GM12878 (cell line): ENCODE measurements around the gene ENOX1. TPM values are rescaled to one million over a fixed set of nuclear protein-coding genes. Genes with fewer than 3 reads are reported as not detected.

ENCODE experiments used
- ATAC-seq: fragments of 200-7000 bp; cut with Tn5 transposase; 3 replicates; pipeline ENCODE4 v1.9.1; 2020; ENCODE audit warnings: mild to moderate bottlenecking, moderate library complexity
- BruUV-seq: library from RNA; stranded (reverse); fragments of 400-500 nt; replicated peaks from 2 replicates; lab custom pipeline; 2021; lab: Mats Ljungman, UMichigan
- CTCF ChIA-PET: fragments of 300-600 bp; sonication (Branson Sonifier 250); formaldehyde crosslinking; extraction: SDS; loops from one replicate; lab custom pipeline; 2021; ENCODE audit warnings: inconsistent platforms; lab: Yijun Ruan, JAX
- POLR2A ChIA-PET: fragments of 350-600 bp; formaldehyde crosslinking; extraction: SDS; loops from one replicate; lab custom pipeline; 2021; ENCODE audit warnings: inconsistent platforms; lab: Charles Lee
- RAD21 ChIA-PET: fragments of 300-600 bp; sonication (Branson Sonifier 250); formaldehyde crosslinking; loops from one replicate; lab custom pipeline; 2023; ENCODE audit warnings: antibody characterized with exemption; ENCODE audit not compliant: unreplicated experiment; lab: Charles Lee
- SMC1A ChIA-PET: fragments of 300-600 bp; sonication (Branson Sonifier 250); formaldehyde crosslinking; loops from one replicate; lab custom pipeline; 2023; ENCODE audit not compliant: unreplicated experiment, uncharacterized antibody; lab: Charles Lee
- DNase-seq: peaks from one replicate; pipeline ENCODE4 v3.0.0-alpha.2; 2011; ENCODE audit warnings: low read depth, low spot score
- FAIRE-seq: peaks from 3 replicates; lab custom pipeline; 2011; peaks lifted over from hg19 to GRCh38; lab: Jason Lieb, UNC
- H2AFZ ChIP-seq: 2 replicates; pipeline ENCODE4 v1.6.0; 2011; ENCODE audit warnings: low read depth, low read length, control low read depth; ENCODE audit not compliant: control insufficient read depth
- H3K27ac ChIP-seq: 2 replicates; pipeline ENCODE4 v1.5.1; 2011; ENCODE audit warnings: control low read depth; ENCODE audit not compliant: control insufficient read depth, insufficient read depth
- H3K27me3 ChIP-seq, 2 experiments: replicated peaks in 1 of 2; 2 replicates each; pipeline versions ENCODE4 v1.6.0 to v1.6.1; 2011; ENCODE audit warnings: low read length in 1 of 2; ENCODE audit not compliant: control insufficient read depth in 2 of 2, insufficient read depth in 2 of 2
- H3K36me3 ChIP-seq, 2 experiments: 2 replicates each; pipeline ENCODE4 v1.5.1; 2011; ENCODE audit warnings: low read length in 1 of 2; ENCODE audit not compliant: control insufficient read depth in 2 of 2, insufficient read depth in 2 of 2
- H3K4me1 ChIP-seq: 2 replicates; pipeline ENCODE4 v1.6.1; 2011; ENCODE audit warnings: mild to moderate bottlenecking, low read length, moderate library complexity, mixed read lengths; ENCODE audit not compliant: control insufficient read depth, insufficient read depth
- H3K4me2 ChIP-seq: 2 replicates; pipeline ENCODE4 v1.6.0; 2011; ENCODE audit warnings: control low read depth; ENCODE audit not compliant: control insufficient read depth, insufficient read depth
- H3K4me3 ChIP-seq: fragments of 200-600 bp; sonication (generic); 2 replicates; pipeline ENCODE4 v1.5.1; 2016
- H3K79me2 ChIP-seq: 2 replicates; pipeline ENCODE4 v1.6.0; 2011; ENCODE audit warnings: low read length; ENCODE audit not compliant: control insufficient read depth, insufficient read depth
- H3K9ac ChIP-seq: 2 replicates; pipeline ENCODE4 v1.8.0; 2011; ENCODE audit warnings: low read length, control low read depth, mixed read lengths; ENCODE audit not compliant: control insufficient read depth, insufficient read depth
- H3K9me3 ChIP-seq: replicated peaks from 3 replicates; pipeline ENCODE4 v1.5.1; 2011; ENCODE audit warnings: mild to moderate bottlenecking, low read length; ENCODE audit not compliant: control insufficient read depth, insufficient read depth
- H4K20me1 ChIP-seq: 2 replicates; pipeline ENCODE4 v1.6.0; 2011; ENCODE audit not compliant: control insufficient read depth, insufficient read depth
- CEBPB ChIP-seq, 2 experiments: fragments of 150-350 bp in 1 of 2; IDR thresholded peaks; 2 replicates each; pipeline ENCODE4 v1.6.1; 2012 to 2014; ENCODE audit warnings: low read depth in 2 of 2, low read length in 2 of 2, borderline replicate concordance in 1 of 2, inconsistent platforms in 1 of 2
- ESRRA ChIP-seq: IDR thresholded peaks from 2 replicates; pipeline ENCODE4 v1.6.1; 2012; ENCODE audit warnings: mild to moderate bottlenecking, low read length, improper control_type of control experiment
- HDAC6 ChIP-seq: fragments of 200-600 bp; sonication (generic); IDR thresholded peaks from one replicate; pipeline ENCODE4 v1.8.0; 2017; ENCODE audit warnings: antibody characterized with exemption; ENCODE audit not compliant: unreplicated experiment
- RB1 ChIP-seq: fragments of 450-650 bp; formaldehyde crosslinking; IDR thresholded peaks from 2 replicates; pipeline ENCODE4 v1.6.1; 2017; ENCODE audit warnings: mild to moderate bottlenecking, borderline replicate concordance
- TARDBP ChIP-seq: IDR thresholded peaks from 2 replicates; pipeline ENCODE4 v1.6.1; 2016; ENCODE audit warnings: borderline replicate concordance
- TCF7 ChIP-seq: IDR thresholded peaks from 2 replicates; pipeline ENCODE4 v1.6.1; 2014; ENCODE audit warnings: antibody characterized with exemption, borderline replicate concordance
- ZBED1 ChIP-seq: IDR thresholded peaks from 2 replicates; pipeline ENCODE4 v1.6.1; 2016; ENCODE audit warnings: borderline replicate concordance
- WGBS: methylation state at CpG from one replicate; pipeline ENCODE4 v1.1.6; 2016; ENCODE audit warnings: low lambda C conversion rate; ENCODE audit not compliant: insufficient replicate concordance, insufficient coverage; ENCODE audit errors: missing lambda C conversion rate; 5-methylcytosine and 5-hydroxymethylcytosine counted together
- in situ Hi-C: fragments of 300-500 bp; cut with MboI; formaldehyde crosslinking; loops from 9 replicates; pipeline ENCODE4 v1.14.3; 2018; ENCODE audit warnings: mixed read lengths
- intact Hi-C: fragments of 100-400 bp; cut with micrococcal nuclease; formaldehyde crosslinking; loops from one replicate; pipeline ENCODE4 v1.14.2; 2022; ENCODE audit not compliant: unreplicated experiment
- polyA plus RNA-seq, 11 experiments: library from polyadenylated mRNA; depleted of rRNA in 4 of 11; unstranded in 6 of 11; stranded (reverse) in 5 of 11; fragments of >200 nt; fragmentation: Nextera tagmentation in 4 of 11; fragmentation: Illumina TruSeq in 1 of 11; extraction: Ambion mirVana in 4 of 11; extraction: Trizol in 1 of 11; gene quantifications; 1 replicate in 1 of 11; 2 replicates in 10 of 11; pipeline versions ENCODE4 v1.2.1 to v1.2.3, GENCODE V29; 2011 to 2016; ENCODE audit warnings: inconsistent platforms in 2 of 11, missing spikeins in 2 of 11, low read depth in 1 of 11
- total RNA-seq, 4 experiments: library from RNA; depleted of rRNA in 3 of 4; stranded (reverse); fragments of >200 nt in 3 of 4; fragmentation: Illumina TruSeq in 1 of 4; extraction: Trizol in 1 of 4; gene quantifications; 2 replicates each; pipeline versions ENCODE4 v1.2.1 to v1.2.3, GENCODE V29; 2013 to 2021
- TF ChIP-seq, protein P1 (sequence below): IDR thresholded peaks from 2 replicates; pipeline ENCODE4 v1.6.1; 2012; ENCODE audit warnings: mild to moderate bottlenecking, low read depth, low read length

The ENOX1 gene
- total and polyA plus RNA-seq, 10 of the 15 experiments (the other 5 are each of a cell fraction or from before 2014, with no cell fraction given): 0.11 to 0.26 (median 0.15) TPM

DNA sequence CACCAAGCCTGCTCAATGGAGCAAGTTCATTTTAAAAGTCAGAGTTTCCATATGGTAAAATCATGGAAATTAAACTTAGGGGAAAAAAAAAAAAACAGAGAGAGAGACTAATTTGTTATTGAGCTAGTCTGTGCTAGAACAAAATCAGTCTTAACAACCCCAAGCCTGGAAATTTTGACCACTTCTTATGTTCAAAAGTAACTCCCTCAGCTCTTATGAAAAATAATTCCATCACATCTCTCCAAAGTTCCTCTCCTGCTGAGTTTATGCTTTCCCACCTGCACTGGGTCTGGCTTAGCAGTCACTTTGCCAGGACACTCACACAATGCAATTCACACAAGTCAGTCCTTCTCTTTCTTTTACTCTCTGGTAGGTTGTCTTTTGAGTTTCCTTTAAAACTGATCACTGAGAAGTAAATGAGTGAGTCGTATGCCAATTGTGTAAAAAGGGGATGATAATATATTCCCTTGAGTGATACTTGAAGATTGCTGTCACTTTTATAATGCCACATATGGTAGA is 92.6 kb downstream of the ENOX1 start (continued):
- TF ChIP-seq, protein P1, sequence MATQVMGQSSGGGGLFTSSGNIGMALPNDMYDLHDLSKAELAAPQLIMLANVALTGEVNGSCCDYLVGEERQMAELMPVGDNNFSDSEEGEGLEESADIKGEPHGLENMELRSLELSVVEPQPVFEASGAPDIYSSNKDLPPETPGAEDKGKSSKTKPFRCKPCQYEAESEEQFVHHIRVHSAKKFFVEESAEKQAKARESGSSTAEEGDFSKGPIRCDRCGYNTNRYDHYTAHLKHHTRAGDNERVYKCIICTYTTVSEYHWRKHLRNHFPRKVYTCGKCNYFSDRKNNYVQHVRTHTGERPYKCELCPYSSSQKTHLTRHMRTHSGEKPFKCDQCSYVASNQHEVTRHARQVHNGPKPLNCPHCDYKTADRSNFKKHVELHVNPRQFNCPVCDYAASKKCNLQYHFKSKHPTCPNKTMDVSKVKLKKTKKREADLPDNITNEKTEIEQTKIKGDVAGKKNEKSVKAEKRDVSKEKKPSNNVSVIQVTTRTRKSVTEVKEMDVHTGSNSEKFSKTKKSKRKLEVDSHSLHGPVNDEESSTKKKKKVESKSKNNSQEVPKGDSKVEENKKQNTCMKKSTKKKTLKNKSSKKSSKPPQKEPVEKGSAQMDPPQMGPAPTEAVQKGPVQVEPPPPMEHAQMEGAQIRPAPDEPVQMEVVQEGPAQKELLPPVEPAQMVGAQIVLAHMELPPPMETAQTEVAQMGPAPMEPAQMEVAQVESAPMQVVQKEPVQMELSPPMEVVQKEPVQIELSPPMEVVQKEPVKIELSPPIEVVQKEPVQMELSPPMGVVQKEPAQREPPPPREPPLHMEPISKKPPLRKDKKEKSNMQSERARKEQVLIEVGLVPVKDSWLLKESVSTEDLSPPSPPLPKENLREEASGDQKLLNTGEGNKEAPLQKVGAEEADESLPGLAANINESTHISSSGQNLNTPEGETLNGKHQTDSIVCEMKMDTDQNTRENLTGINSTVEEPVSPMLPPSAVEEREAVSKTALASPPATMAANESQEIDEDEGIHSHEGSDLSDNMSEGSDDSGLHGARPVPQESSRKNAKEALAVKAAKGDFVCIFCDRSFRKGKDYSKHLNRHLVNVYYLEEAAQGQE: no peak
- TF ChIP-seq, all 136 proteins: peak for 0

DNA sequence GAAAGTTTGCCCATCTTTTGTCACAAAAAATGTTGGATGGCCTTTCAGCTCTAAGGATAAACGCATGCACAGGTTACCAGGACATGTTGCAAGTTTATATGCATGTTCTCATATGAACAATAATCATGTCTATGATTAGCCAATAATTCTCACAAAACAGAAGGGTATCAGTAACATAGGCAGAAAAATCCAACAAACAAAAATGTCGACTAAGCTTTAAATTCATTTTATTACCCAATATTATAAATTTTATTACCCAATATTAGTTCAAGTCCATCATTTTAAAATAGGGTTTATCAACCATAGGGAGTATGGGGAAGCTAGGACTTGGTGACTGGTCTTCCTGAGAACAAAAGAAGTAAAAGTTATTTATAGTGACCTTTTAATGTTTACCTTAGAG is 93.1 kb downstream of the ENOX1 start:
- H3K27ac ChIP-seq: no peak overlapping the region
- no peak for TF ChIP-seq ZBED1
- TF ChIP-seq CEBPB (IDR thresholded peaks at IDR 0.05; ENCODE audit: borderline replicate concordance in 1 of 2, low read depth in 2 of 2, low read length in 2 of 2): no peak
- no peak for TF ChIP-seq ESRRA
- no peak for TF ChIP-seq TCF7
- no peak for TF ChIP-seq RB1
- TF ChIP-seq TARDBP: no peak
- no peak for TF ChIP-seq HDAC6
- TF ChIP-seq, all 136 proteins: peak for 0
- H4K20me1 ChIP-seq: no peaks in the 10 kb centered on the region
- H3K4me3 ChIP-seq: no peak overlapping the region
- ATAC-seq: no peak
- no peaks in the 10 kb centered on the region for H3K27me3 ChIP-seq
- no peaks in the 10 kb centered on the region for H3K4me1 ChIP-seq
- SMC1A ChIA-PET: interaction anchor here (1.2 to 1.4 kb wide), 2 partner anchors 11 to 34 kb away, joined by 3 to 6 read pairs; no protein-coding TSS in a partner anchor
- DNase-seq: no peak
- H3K9me3 ChIP-seq: no peaks in the 10 kb centered on the region
- no peak overlapping the region for H3K4me2 ChIP-seq
- no peaks in the 10 kb centered on the region for H3K36me3 ChIP-seq
- no peaks in the 10 kb centered on the region for H3K79me2 ChIP-seq
- intact Hi-C loops (no loop called here), in situ Hi-C loops (no loop called here)
- no peak overlapping the region for H2AFZ ChIP-seq
- no TSS peak for BruUV-seq
- no peak overlapping the region for H3K9ac ChIP-seq
- RAD21 ChIA-PET: interaction anchor here (0.9 kb wide), 1 partner anchor 1581 kb away, joined by 3 read pairs; no protein-coding TSS in a partner anchor
- POLR2A ChIA-PET: no interaction called here
- CTCF ChIA-PET: interaction anchor here (0.7 to 0.9 kb wide), 2 partner anchors 10 to 426 kb away, joined by 3 read pairs; no protein-coding TSS in a partner anchor
- WGBS: 44% methylated on average over 2 of the region's 2 CpGs
- no peak for FAIRE-seq
